T-helper 2 cell treated with Interferon-gamma antibody and Interleukin-4, amounts not matched to agents 5 μg/mL and 100 μg/mL, for 36 hours (primary cell): ENCODE data around the gene SRP14.
"Not testable (repeated sequence)": the region's sequence is repeated elsewhere in the genome, so short reads cannot be mapped to it uniquely, and the experiment has no call there.

ENCODE experiments used
- DNase-seq: peaks from one replicate; pipeline ENCODE4 v3.0.0; 2021; ENCODE audit warnings: low spot score
- H3K27ac Mint-ChIP-seq: one replicate; pipeline ENCODE4 v1.8.0; 2021; ENCODE audit warnings: mild to moderate bottlenecking, mixed read lengths
- H3K27me3 Mint-ChIP-seq: one replicate; pipeline ENCODE4 v1.8.0; 2021; ENCODE audit warnings: low read depth, mixed read lengths
- H3K36me3 Mint-ChIP-seq: one replicate; pipeline ENCODE4 v1.8.0; 2021; ENCODE audit warnings: low read depth, mixed read lengths
- H3K4me1 Mint-ChIP-seq: one replicate; pipeline ENCODE4 v1.8.0; 2021; ENCODE audit warnings: low read depth, mixed read lengths
- H3K4me3 Mint-ChIP-seq: one replicate; pipeline ENCODE4 v1.8.0; 2022; ENCODE audit warnings: mild to moderate bottlenecking, moderate library complexity, mixed read lengths
- H3K9me3 Mint-ChIP-seq: one replicate; pipeline ENCODE4 v1.8.0; 2021; ENCODE audit warnings: mixed read lengths

Gene SRP14

GRCh38 chr15:40073716-40074490 is 34.9 kb upstream of the SRP14 start:
- H3K27me3 Mint-ChIP-seq, H3K36me3 Mint-ChIP-seq, H3K4me3 Mint-ChIP-seq, H3K9me3 Mint-ChIP-seq, H3K27ac Mint-ChIP-seq, H3K4me1 Mint-ChIP-seq, DNase-seq: not testable (repeated sequence)

GRCh38 chr15:40072216-40072990 is 33.4 kb upstream of the SRP14 start:
- Mint-ChIP-seq H3K9me3 (no peaks in the 10 kb centered on the region), H3K4me1 (peaks cover 9% of the 10 kb centered on the region), H3K27ac (no peak overlapping the region), H3K4me3 (no peak overlapping the region), H3K36me3 (no peaks in the 10 kb centered on the region), H3K27me3 (no peaks in the 10 kb centered on the region)
- no peak for DNase-seq

GRCh38 chr15:40070608-40071218 is 31.7 kb upstream of the SRP14 start:
- Mint-ChIP-seq H3K4me3 (no peak overlapping the region), H3K4me1 (peaks cover 10% of the 10 kb centered on the region), H3K27me3 (no peaks in the 10 kb centered on the region), H3K36me3 (no peaks in the 10 kb centered on the region), H3K27ac (no peak overlapping the region), H3K9me3 (no peaks in the 10 kb centered on the region)
- DNase-seq = no peak

GRCh38 chr15:40070166-40070557 is 31.2 kb upstream of the SRP14 start:
- no peak overlapping the region for H3K4me3 Mint-ChIP-seq
- no peak overlapping the region for H3K27ac Mint-ChIP-seq
- H3K36me3 Mint-ChIP-seq = no peaks in the 10 kb centered on the region

GRCh38 chr15:40069178-40070165 is 30.5 kb upstream of the SRP14 start:
- Mint-ChIP-seq H3K27ac (no peak overlapping the region), H3K36me3 (no peaks in the 10 kb centered on the region), H3K27me3 (no peaks in the 10 kb centered on the region), H3K4me3 (no peak overlapping the region), H3K4me1 (peaks cover 20% of the 10 kb centered on the region), H3K9me3 (no peaks in the 10 kb centered on the region)
- no peak for DNase-seq

More at GRCh38 chr15:40070166-40070557, 31.2 kb upstream of the SRP14 start:
- Mint-ChIP-seq H3K4me1 (peaks cover 13% of the 10 kb centered on the region), H3K27me3 (no peaks in the 10 kb centered on the region), H3K9me3 (no peaks in the 10 kb centered on the region)
- no peak for DNase-seq

GRCh38 chr15:40067921-40068624 is 29.1 kb upstream of the SRP14 start:
- H3K27me3 Mint-ChIP-seq = no peaks in the 10 kb centered on the region

GRCh38 chr15:40066589-40066988 is 27.6 kb upstream of the SRP14 start:
- Mint-ChIP-seq H3K4me1 (peaks cover 20% of the 10 kb centered on the region), H3K27me3 (no peaks in the 10 kb centered on the region), H3K27ac (no peak overlapping the region), H3K36me3 (no peaks in the 10 kb centered on the region), H3K9me3 (no peaks in the 10 kb centered on the region), H3K4me3 (no peak overlapping the region)
- no peak for DNase-seq

More at GRCh38 chr15:40067921-40068624, 29.1 kb upstream of the SRP14 start:
- Mint-ChIP-seq H3K36me3 (no peaks in the 10 kb centered on the region), H3K4me3 (no peak overlapping the region), H3K27ac (no peak overlapping the region), H3K9me3 (no peaks in the 10 kb centered on the region), H3K4me1 (peaks cover 20% of the 10 kb centered on the region)
- DNase-seq = no peak

- Mint-ChIP-seq H3K27ac (peak overlapping the region; percentile 65), H3K36me3 (peaks cover 4% of the 10 kb centered on the region), H3K9me3 (no peaks in the 10 kb centered on the region), H3K4me3 (no peak overlapping the region), H3K4me1 (peaks cover 20% of the 10 kb centered on the region), H3K27me3 (no peaks in the 10 kb centered on the region)
- DNase-seq = no peak
Observed at GRCh38 chr15:40065166-40065565, 26.2 kb upstream of the SRP14 start.

GRCh38 chr15:40064231-40064894 is 25.4 kb upstream of the SRP14 start:
- Mint-ChIP-seq H3K27ac (peak overlapping the region; percentile 65), H3K9me3 (no peaks in the 10 kb centered on the region), H3K4me1 (peaks cover 23% of the 10 kb centered on the region), H3K27me3 (no peaks in the 10 kb centered on the region), H3K36me3 (peaks cover 4% of the 10 kb centered on the region), H3K4me3 (peak overlapping the region; percentile 46)
- DNase-seq = peak; percentile 47

- DNase-seq = no peak
- H3K9me3 Mint-ChIP-seq = no peaks in the 10 kb centered on the region
- no peak overlapping the region for H3K4me3 Mint-ChIP-seq
- no peak overlapping the region for H3K27ac Mint-ChIP-seq
- H3K36me3 Mint-ChIP-seq = peaks cover 4% of the 10 kb centered on the region
- no peaks in the 10 kb centered on the region for H3K27me3 Mint-ChIP-seq
- peaks cover 25% of the 10 kb centered on the region for H3K4me1 Mint-ChIP-seq
Observed at GRCh38 chr15:40063563-40064011, 24.6 kb upstream of the SRP14 start.

- H3K36me3 Mint-ChIP-seq = peaks cover 4% of the 10 kb centered on the region
- H3K4me3 Mint-ChIP-seq = no peak overlapping the region
- H3K27me3 Mint-ChIP-seq = no peaks in the 10 kb centered on the region
- peaks cover 31% of the 10 kb centered on the region for H3K4me1 Mint-ChIP-seq
- no peak overlapping the region for H3K27ac Mint-ChIP-seq
- no peak for DNase-seq
- no peaks in the 10 kb centered on the region for H3K9me3 Mint-ChIP-seq
Observed at GRCh38 chr15:40062816-40063562, 24.0 kb upstream of the SRP14 start.
